HG03095 (cell line): ENCODE measurements around the gene TRIM15.
"Not testable (repeated sequence)": the region's sequence is repeated elsewhere in the genome, so short reads cannot be mapped to it uniquely, and the experiment has no call there.

Experiments
- ATAC-seq: cut with Tn5 transposase; IDR thresholded peaks from one replicate; pipeline ENCODE4 v1.9.1; 2021; ENCODE audit warnings: moderate library complexity; ENCODE audit not compliant: unreplicated experiment

The TRIM15 gene

GRCh38 chr6:30195951-30196350, 32.6 kb downstream of the TRIM15 start:
- no peak for ATAC-seq

- no peak for ATAC-seq
Observed at GRCh38 chr6:30196376-30196775, 33.0 kb downstream of the TRIM15 start.

DNA sequence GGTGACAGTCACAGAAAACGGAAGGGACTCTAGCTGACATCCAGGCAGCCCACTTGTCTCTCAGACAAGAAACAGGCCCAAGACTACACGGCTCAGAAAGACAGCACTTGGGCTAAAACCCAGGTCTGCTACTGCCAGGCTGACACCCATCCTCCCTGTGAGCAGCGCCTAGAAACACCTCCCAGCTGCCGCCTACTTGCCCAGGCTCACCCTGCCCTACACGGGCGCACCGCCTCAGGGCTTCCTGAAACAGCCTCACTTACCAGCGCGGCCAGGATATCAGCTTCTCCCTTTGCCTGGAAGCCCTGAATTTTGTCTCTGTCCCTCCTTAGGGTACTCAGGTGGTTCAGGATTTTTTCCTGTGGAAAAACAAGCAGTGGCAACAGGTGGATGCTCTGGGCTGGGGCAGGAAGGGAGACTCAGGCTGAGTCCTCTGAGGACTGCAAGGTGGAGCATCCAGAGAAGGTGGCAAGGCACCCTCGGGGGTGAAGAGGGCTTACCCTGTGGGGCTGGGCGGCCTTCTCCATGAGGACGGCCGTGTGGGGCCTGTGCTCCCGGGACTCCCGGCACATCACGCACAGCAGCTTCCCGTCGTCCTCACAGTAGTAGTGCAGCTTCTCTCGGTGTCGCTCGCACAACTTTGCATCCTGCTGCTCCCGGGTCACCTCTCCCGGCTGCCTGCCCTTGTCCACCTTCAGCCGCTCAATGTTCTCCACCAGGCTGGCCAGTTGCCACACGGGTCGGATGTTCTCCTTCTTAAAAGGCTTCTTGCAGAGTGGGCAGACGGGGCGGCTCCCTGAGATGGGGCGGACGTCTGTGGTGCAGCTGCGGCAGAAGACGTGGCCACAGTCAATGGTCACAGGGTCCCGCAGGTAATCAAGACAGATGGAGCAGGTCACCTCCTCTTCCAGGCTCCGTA, 35.1 kb downstream of the TRIM15 start:
- no peak for ATAC-seq

DNA sequence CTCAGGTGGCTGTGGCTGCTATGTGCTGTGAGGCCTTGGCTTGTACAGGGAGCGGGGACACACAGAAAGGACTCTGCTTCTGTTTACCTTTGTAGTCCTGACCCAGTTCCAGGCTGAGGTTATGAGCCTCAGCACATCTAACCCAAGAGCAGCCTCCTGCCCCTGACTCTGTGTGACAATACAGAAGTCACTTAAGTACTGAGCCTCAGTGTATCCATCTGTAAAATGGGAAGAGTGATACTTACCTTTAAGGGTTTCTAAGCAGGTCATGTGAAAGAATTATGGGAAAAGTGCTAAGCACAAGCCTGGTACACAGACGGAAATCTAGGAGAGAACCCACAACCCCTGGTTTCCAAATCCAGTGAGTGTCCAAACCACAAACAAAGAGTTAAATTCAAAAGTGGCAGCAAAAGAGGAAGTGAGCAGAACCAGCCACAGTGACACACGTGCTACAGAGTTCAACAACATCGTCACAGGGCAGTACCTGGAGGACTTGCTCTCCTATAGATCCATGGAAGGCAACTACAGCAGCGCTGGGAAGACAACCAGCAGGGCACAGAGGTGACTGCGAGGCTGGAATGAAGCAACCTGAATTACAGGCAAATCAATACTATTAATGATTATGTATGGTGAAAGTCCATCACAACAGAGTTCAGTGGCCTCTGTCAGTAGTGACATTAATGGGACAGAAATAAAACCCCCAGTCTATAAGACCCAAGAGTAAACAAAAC, 37.4 kb downstream of the TRIM15 start:
- ATAC-seq, result peak; percentile 75

DNA sequence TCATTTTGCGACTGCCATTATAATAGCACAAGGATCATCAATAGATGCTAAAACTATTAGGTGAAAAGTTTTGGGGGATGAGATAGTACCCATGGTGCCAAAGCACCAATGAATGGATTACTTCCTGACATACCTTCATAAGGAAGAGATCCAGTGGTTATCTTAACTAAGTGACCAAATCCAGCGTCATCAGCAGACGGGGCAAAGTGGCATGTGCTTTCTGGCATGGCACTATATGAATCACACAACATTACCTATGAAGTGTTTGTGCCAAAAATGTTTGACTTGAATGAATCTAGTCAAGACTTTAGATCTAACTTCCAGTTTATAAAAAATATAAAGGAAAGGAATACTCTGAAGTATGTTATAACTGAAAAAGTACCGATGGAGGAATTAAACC, 39.0 kb downstream of the TRIM15 start:
- ATAC-seq, result no peak

- ATAC-seq, result no peak
Observed at GRCh38 chr6:30204116-30204515, 40.8 kb downstream of the TRIM15 start.

DNA sequence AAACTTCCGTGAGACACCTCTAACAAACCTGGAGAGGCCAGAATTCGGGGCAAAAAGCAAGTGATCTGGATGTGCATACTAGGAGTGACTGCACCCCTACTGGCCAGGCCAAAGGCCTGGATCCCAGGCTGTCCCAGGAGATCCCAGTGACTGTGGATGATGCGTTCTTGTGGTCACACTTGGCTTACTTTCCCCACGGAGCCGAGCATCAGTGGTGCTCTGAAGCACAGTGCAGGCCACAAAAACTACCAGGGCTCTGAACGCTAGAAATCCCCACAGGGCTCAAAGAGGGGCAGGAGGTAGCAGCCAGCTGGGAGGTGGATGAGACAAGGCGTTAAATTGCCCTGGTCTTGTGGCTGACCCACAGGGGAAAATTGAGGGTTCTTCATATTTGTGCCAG, 42.8 kb downstream of the TRIM15 start:
- no peak for ATAC-seq

DNA sequence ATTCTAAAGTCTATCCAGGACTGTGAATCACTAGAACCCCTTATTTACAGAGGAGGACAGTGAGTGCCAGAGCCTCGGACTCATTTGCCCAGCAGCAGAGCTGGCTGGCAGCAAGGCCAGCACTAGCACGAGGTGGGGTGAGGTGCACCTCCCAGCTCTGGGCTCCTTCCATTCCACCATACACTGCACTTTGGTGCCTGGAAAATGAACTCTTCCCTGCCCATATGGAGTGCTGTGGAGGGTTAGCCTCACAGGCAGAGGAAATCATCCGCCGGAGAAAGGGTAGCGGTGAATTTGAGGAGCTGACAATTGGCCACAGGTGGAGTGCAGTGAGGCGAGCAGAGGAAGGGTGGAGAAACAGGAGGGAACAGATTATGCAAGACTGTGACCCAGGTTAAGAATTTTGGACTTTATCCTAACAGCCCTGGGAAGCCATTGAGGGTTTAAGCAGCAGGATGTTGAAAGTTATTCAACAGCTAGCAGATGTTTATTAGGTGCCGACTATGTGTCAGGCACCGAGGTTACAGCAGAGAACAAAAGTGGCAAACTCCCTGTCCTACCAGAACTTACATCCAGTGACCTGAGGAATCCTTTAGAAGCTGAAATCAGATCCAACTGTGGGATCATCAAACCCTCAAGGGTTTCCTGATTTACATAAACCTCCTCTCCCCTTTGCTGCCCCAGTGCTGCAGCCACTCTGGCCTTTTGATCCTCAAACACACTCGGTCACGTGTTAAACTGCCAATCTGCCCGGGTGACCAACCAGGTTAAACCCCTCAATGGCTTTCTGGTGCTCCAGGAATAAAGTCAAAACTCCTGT, 43.7 kb downstream of the TRIM15 start:
- ATAC-seq, result no peak

GRCh38 chr6:30207619-30208295, 44.4 kb downstream of the TRIM15 start:
- no peak for ATAC-seq

DNA sequence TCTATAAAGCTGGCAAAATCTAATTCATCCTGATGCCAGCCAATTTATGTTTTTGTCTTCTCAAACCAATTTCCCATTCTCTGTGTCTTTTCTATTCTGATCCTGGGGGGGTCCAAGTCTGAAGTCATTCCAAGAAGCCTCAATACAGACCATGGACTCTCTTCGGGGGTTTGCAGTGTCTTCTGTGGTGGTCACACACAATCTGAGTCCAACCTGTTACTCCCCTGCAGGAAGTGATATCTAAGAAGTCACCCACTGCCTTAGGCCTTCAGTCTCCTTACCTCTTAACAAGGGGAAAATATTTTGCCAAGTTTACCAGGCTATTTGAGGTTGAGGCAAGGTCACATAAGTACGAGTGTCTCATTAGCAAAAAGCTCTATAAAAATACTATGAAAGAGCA, 48.0 kb downstream of the TRIM15 start:
- no peak for ATAC-seq

GRCh38 chr6:30211899-30212298, 48.6 kb downstream of the TRIM15 start:
- no peak for ATAC-seq

GRCh38 chr6:30212865-30213666, 49.7 kb downstream of the TRIM15 start, which contains the start of gene TRIM26:
Gene TRIM26, minus strand, starts transcription at chr6:30213406. Its CDS starts 14,303 bp downstream, at chr6:30199103.
- peak; percentile 71 for ATAC-seq

GRCh38 chr6:30213667-30213956, 50.3 kb downstream of the TRIM15 start:
- no peak for ATAC-seq

- peak; percentile 61 for ATAC-seq
Observed at GRCh38 chr6:30213957-30214656, 50.8 kb downstream of the TRIM15 start.

DNA sequence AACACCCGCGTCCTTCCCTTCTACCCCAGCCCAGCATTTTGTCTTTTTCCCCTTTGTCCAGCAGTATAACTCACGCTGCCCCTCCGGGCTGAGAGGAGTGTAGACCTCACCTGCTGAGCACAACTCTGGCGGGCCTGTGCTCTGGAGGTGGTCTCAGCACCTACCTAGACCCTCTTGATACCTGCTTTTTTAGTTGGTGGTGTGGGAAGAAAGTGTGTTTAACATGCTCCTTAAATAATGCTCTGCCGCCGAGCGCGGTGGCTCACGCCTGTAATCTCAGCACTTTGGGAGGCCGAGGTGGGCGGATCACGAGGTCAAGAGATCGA, 51.3 kb downstream of the TRIM15 start:
- no peak for ATAC-seq

DNA sequence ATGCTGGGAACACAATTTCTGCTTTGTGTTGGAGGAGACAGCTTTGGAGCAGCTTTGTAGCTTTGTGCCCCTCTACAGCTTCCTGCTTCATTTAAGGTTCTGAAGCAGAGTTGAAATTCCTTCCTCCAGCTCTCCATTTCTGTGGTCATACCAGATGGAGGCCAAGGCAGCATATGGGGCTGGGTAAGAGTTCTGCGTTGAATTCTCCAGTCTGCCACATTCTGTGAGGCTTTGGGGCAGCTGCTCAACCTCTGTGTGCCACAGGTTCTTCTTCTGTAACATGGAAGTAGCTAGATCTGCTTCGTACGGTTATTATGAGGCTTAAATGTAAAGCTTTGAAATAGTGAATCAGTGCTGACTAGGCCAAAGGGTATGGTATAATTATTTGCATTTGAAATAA, 52.8 kb downstream of the TRIM15 start:
- ATAC-seq, result no peak

- no peak for ATAC-seq
Observed at GRCh38 chr6:30219244-30219643, 55.9 kb downstream of the TRIM15 start.

DNA sequence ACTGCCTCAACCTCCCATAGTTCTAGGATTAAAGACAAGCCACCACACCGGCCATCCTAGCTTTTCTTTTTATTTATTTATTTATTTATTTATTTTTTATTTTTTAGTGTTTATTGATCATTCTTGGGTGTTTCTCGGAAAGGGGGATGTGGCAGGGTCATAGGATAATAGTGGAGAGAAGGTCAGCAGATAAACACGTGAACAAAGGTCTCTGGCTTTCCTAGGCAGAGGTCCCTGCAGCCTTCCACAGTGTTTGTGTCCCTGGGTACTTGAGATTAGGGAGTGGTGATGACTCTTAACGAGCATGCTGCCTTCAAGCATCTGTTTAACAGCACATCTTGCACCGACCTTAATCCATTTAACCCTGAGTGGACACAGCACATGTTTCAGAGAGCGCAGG, 58.0 kb downstream of the TRIM15 start:
- ATAC-seq, result not testable (repeated sequence)

DNA sequence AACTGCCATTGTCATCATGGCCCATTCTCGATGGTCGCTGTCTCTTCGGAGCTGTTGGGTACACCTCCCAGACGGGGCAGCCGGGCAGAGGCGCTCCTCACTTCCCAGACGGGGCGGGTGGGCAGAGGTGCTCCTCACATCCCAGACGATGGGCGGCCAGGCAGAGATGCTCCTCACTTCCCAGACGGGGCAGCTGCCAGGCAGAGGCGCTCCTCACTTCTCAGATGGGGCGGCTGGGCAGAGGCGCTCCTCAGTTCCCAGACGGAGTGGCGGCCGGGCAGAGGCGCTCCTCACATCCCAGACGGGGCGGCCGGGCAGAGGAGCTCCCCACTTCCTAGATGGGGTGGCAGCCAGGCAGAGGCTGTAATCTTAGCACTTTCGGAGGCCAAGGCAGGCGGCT, 58.6 kb downstream of the TRIM15 start:
- not testable (repeated sequence) for ATAC-seq
